IPS-20b (cell line): ENCODE measurements around the gene CFH.
"Not testable (repeated sequence)": the region's sequence is repeated elsewhere in the genome, so short reads cannot be mapped to it uniquely, and the experiment has no call there.

ENCODE experiments used
- H3K27ac ChIP-seq: one replicate; pipeline ENCODE4 v1.5.1; 2013; ENCODE audit warnings: low read length
- H3K27me3 ChIP-seq: 2 replicates; pipeline ENCODE4 v1.6.1; 2013; ENCODE audit warnings: mild to moderate bottlenecking, low read length, inconsistent platforms; ENCODE audit not compliant: insufficient read depth
- H3K36me3 ChIP-seq: 2 replicates; pipeline ENCODE4 v1.6.1; 2013; ENCODE audit warnings: low read depth, mild to moderate bottlenecking, inconsistent platforms, low read length, moderate library complexity; ENCODE audit not compliant: insufficient read depth
- H3K4me1 ChIP-seq: 2 replicates; pipeline ENCODE4 v1.6.1; 2013; ENCODE audit warnings: mild to moderate bottlenecking, control low read depth, inconsistent platforms, low read length, moderate library complexity; ENCODE audit not compliant: insufficient read depth
- H3K4me3 ChIP-seq: 2 replicates; pipeline ENCODE4 v1.5.1; 2013; ENCODE audit warnings: mild to moderate bottlenecking, low read length, inconsistent platforms
- H3K9ac ChIP-seq: 2 replicates; pipeline ENCODE4 v1.6.1; 2013; ENCODE audit warnings: low read depth, mild to moderate bottlenecking, inconsistent platforms, low read length, moderate library complexity
- H3K9me3 ChIP-seq: 2 replicates; pipeline ENCODE4 v1.6.1; 2013; ENCODE audit warnings: mild to moderate bottlenecking, low read depth, low read length, inconsistent platforms; ENCODE audit not compliant: insufficient read depth

Gene CFH

GRCh38 chr1:196774175-196774574, 122.3 kb downstream of the CFH start:
- H3K9me3 ChIP-seq = no peaks in the 10 kb centered on the region
- no peaks in the 10 kb centered on the region for H3K27me3 ChIP-seq
- H3K4me1 ChIP-seq = no peaks in the 10 kb centered on the region
- H3K27ac ChIP-seq = no peak overlapping the region
- H3K9ac ChIP-seq = no peak overlapping the region
- H3K36me3 ChIP-seq = no peaks in the 10 kb centered on the region
- no peak overlapping the region for H3K4me3 ChIP-seq

GRCh38 chr1:196774603-196775002, 122.8 kb downstream of the CFH start, which contains the start of gene CFHR3:
CFHR3 (plus strand) TSS chr1:196774840; CDS start chr1:196774887, 47 bp downstream.
- Histone ChIP-seq H3K4me3 (no peak within 1 kb of the TSS), H3K9ac (no peak within 1 kb of the TSS), H3K27ac (no peak within 1 kb of the TSS), H3K4me1 (no peaks in the 10 kb centered on the region), H3K27me3 (no peaks in the 10 kb centered on the region), H3K9me3 (no peaks in the 10 kb centered on the region), H3K36me3 (no peaks in the 10 kb centered on the region)

GRCh38 chr1:196777603-196778002, 125.8 kb downstream of the CFH start:
- H3K9me3 ChIP-seq = no peaks in the 10 kb centered on the region
- H3K4me1 ChIP-seq = no peaks in the 10 kb centered on the region
- H3K36me3 ChIP-seq = no peaks in the 10 kb centered on the region

GRCh38 chr1:196779093-196779492, 127.2 kb downstream of the CFH start:
- Histone ChIP-seq H3K4me3 (no peak overlapping the region), H3K27me3 (no peaks in the 10 kb centered on the region), H3K9ac (no peak overlapping the region), H3K36me3 (no peaks in the 10 kb centered on the region), H3K9me3 (no peaks in the 10 kb centered on the region), H3K4me1 (no peaks in the 10 kb centered on the region), H3K27ac (no peak overlapping the region)

More at GRCh38 chr1:196777603-196778002, 125.8 kb downstream of the CFH start:
- Histone ChIP-seq H3K4me3 (no peak overlapping the region), H3K27me3 (no peaks in the 10 kb centered on the region), H3K27ac (no peak overlapping the region), H3K9ac (no peak overlapping the region)

- H3K27me3 ChIP-seq, H3K36me3 ChIP-seq, H3K4me3 ChIP-seq, H3K9me3 ChIP-seq, H3K4me1 ChIP-seq, H3K9ac ChIP-seq, H3K27ac ChIP-seq: not testable (repeated sequence)
Observed at GRCh38 chr1:196791252-196791651, 139.4 kb downstream of the CFH start.

GRCh38 chr1:196794103-196794502, 142.3 kb downstream of the CFH start:
- H3K4me3 ChIP-seq, H3K9me3 ChIP-seq, H3K4me1 ChIP-seq, H3K36me3 ChIP-seq, H3K9ac ChIP-seq, H3K27ac ChIP-seq, H3K27me3 ChIP-seq: not testable (repeated sequence)
